Right lung (tissue), 5 donors: ENCODE measurements around the gene SORL1. TPM values are rescaled to one million over a fixed set of nuclear protein-coding genes. Genes with fewer than 3 reads are reported as not detected.

Experiments
- DNase-seq, 2 donors: peaks; one replicate each; pipeline ENCODE4 v3.0.0-alpha.2; 2013
- polyA plus RNA-seq, 5 donors: library from polyadenylated mRNA; unstranded; fragments of 120-200 nt; gene quantifications; one replicate each; pipeline versions ENCODE4 v1.2.1 to v1.2.3, GENCODE V29; 2013; ENCODE audit warnings: inconsistent platforms in 1 of 5, low replicate concordance in 1 of 5; ENCODE audit not compliant: insufficient read length in 5 of 5, insufficient read depth in 1 of 5

SORL1 gene
- polyA plus RNA-seq, 5 donors = 22.4 to 32.4 (median 30.2) TPM

GRCh38 chr11:121451178-121451985 lies 732 bp upstream of the SORL1 start:
- no peak for DNase-seq

GRCh38 chr11:121452609-121453150 lies 566 bp downstream of the SORL1 start, which contains the start of gene SORL1-AS1:
Gene SORL1-AS1 (minus strand): TSS chr11:121452967.
- no peak for DNase-seq

GRCh38 chr11:121453589-121454299 lies 1.6 kb downstream of the SORL1 start:
- no peak for DNase-seq

GRCh38 chr11:121455115-121455514 lies 3.0 kb downstream of the SORL1 start:
- no peak for DNase-seq

- DNase-seq = no peak
Measured at GRCh38 chr11:121456151-121456550, 4.0 kb downstream of the SORL1 start.

GRCh38 chr11:121456816-121457431 lies 4.8 kb downstream of the SORL1 start:
- DNase-seq = no peak

GRCh38 chr11:121458551-121458950 lies 6.4 kb downstream of the SORL1 start:
- DNase-seq = no peak

GRCh38 chr11:121459413-121460017 lies 7.4 kb downstream of the SORL1 start:
- no peak for DNase-seq

- DNase-seq = no peak
Measured at GRCh38 chr11:121460941-121461514, 8.9 kb downstream of the SORL1 start.

GRCh38 chr11:121461843-121462242 lies 9.7 kb downstream of the SORL1 start:
- no peak for DNase-seq

- DNase-seq = no peak
Measured at GRCh38 chr11:121463689-121464335, 11.7 kb downstream of the SORL1 start.

- no peak for DNase-seq
Measured at GRCh38 chr11:121464352-121464946, 12.3 kb downstream of the SORL1 start.

GRCh38 chr11:121465709-121466062 lies 13.6 kb downstream of the SORL1 start:
- no peak for DNase-seq

GRCh38 chr11:121466063-121466794 lies 14.1 kb downstream of the SORL1 start:
- DNase-seq = no peak

GRCh38 chr11:121467471-121467870 lies 15.4 kb downstream of the SORL1 start:
- DNase-seq = no peak

GRCh38 chr11:121467965-121468364 lies 15.9 kb downstream of the SORL1 start:
- DNase-seq = no peak

- no peak for DNase-seq
Measured at GRCh38 chr11:121469910-121470309, 17.8 kb downstream of the SORL1 start.

GRCh38 chr11:121471167-121471566 lies 19.1 kb downstream of the SORL1 start:
- DNase-seq = no peak

- DNase-seq = no peak
Measured at GRCh38 chr11:121472312-121472711, 20.2 kb downstream of the SORL1 start.
